ENCODE data around the gene GIT1.

Gene GIT1

GRCh38 chr17:29619251-29619650 is 29.8 kb upstream of the GIT1 start:
- TF ChIP-seq REST (IDR thresholded peaks at IDR 0.05; ENCODE audit: insufficient read depth in 1 of 2, low read depth in 2 of 2, low read length in 2 of 2) (no peak), SIN3A (IDR thresholded peaks at IDR 0.05; ENCODE audit: borderline replicate concordance, insufficient read depth, low read length) (no peak), POLR2AphosphoS5 (IDR thresholded peaks at IDR 0.05; ENCODE audit: low read depth, low read length) (no peak), FOXP2 (optimal IDR thresholded peaks at IDR 0.05; ENCODE audit: borderline replicate concordance, extremely low read depth, extremely low read length, insufficient read depth) (no peak), TAF1 (IDR thresholded peaks at IDR 0.05; ENCODE audit: borderline replicate concordance, insufficient read depth, low read length) (no peak)

DNA sequence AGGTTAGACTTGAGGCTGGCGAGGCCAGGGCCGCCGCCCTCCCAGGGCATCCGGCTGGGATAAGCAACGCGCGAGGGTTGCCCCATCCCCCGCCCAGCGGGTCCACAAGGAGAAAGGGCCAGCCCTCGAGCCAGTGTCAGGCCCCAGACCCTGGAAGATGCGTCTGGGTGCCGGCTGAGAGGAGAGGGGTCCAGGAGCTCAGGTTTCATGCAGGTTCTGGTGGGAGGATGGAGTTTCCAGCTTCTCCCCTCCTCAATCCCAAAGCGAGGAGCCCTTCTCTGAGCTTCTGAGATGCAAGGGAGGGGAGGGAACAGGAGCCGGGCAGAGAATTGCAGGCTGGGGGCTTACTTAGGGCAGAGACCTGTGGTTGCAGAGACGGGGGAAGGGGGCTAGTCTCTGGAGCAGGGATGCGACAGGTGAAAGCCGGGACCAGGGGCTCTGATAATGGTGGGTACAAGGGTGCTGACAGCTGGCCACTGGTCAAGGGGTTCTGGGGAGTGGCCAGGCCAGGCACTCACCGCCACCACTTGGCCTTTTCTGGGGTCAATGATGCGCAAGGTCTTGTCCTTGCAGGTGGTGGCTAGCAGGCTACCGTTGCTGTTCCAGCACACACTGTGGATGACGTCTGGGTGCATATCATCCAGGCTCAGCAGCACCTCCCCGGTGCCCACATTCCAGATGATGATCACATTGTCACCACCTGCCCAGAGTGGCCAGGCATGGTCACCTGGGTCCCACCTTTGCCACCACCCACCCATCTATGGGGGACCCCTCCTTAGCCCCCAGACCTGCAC is 29.0 kb upstream of the GIT1 start:
- TF ChIP-seq POLR2AphosphoS5 (IDR thresholded peaks at IDR 0.05; ENCODE audit: low read depth, low read length) (no peak), SIN3A (IDR thresholded peaks at IDR 0.05; ENCODE audit: borderline replicate concordance, insufficient read depth, low read length) (no peak), REST (IDR thresholded peaks at IDR 0.05; ENCODE audit: insufficient read depth in 1 of 2, low read depth in 2 of 2, low read length in 2 of 2) (no peak), TAF1 (IDR thresholded peaks at IDR 0.05; ENCODE audit: borderline replicate concordance, insufficient read depth, low read length) (no peak), FOXP2 (optimal IDR thresholded peaks at IDR 0.05; ENCODE audit: borderline replicate concordance, extremely low read depth, extremely low read length, insufficient read depth) (no peak)

- TF ChIP-seq FOXP2 (optimal IDR thresholded peaks at IDR 0.05; ENCODE audit: borderline replicate concordance, extremely low read depth, extremely low read length, insufficient read depth) (no peak), REST (IDR thresholded peaks at IDR 0.05; ENCODE audit: insufficient read depth in 1 of 2, low read depth in 2 of 2, low read length in 2 of 2) (no peak), TAF1 (IDR thresholded peaks at IDR 0.05; ENCODE audit: borderline replicate concordance, insufficient read depth, low read length) (no peak)
These were observed 28.2 kb upstream of the GIT1 start for GRCh38 chr17:29617481-29618271.

DNA sequence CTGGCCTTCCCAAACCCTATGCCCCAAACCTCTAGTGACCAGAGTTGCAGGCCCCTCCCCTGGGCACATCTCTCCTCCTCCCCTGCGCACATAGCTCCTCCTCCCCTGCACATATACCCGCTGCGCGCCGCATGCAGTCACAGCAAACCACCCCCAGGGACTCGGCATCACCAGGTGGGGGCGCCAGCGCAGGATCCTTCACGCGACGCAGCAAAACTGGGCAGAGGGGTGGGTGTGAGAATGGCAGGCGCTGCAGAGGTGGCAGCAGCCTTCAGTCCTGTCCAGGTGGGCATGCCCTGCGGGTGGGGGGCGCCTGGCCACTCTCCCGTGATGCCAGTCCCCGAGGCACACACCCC is 27.7 kb upstream of the GIT1 start:
- no peak for TF ChIP-seq TAF1 (IDR thresholded peaks at IDR 0.05; ENCODE audit: borderline replicate concordance, insufficient read depth, low read length)
- no peak for TF ChIP-seq REST (IDR thresholded peaks at IDR 0.05; ENCODE audit: insufficient read depth in 1 of 2, low read depth in 2 of 2, low read length in 2 of 2)
- TF ChIP-seq POLR2AphosphoS5 (IDR thresholded peaks at IDR 0.05; ENCODE audit: low read depth, low read length): no peak
- TF ChIP-seq SIN3A (IDR thresholded peaks at IDR 0.05; ENCODE audit: borderline replicate concordance, insufficient read depth, low read length): no peak
- TF ChIP-seq FOXP2 (optimal IDR thresholded peaks at IDR 0.05; ENCODE audit: borderline replicate concordance, extremely low read depth, extremely low read length, insufficient read depth): no peak

All from PFSK-1 (cell line).